HepG2 (cell line): ENCODE results near the gene BOD1L1. TPM values are rescaled to one million over a fixed set of nuclear protein-coding genes. Genes with fewer than 3 reads are reported as not detected.
A peak's percentile ranks its signal among the peaks of the same experiment; 100 is the strongest.

Experiments
- ARID3A ChIP-seq: IDR thresholded peaks from 2 replicates; pipeline ENCODE4 v1.6.1; 2012; ENCODE audit warnings: low read depth, low read length, improper control_type of control experiment
- HNF4G ChIP-seq, 2 experiments: sonication (generic) in 1 of 2; formaldehyde crosslinking in 1 of 2; IDR thresholded peaks; 2 replicates each; pipeline versions ENCODE4 v1.4.0 to v1.6.1; 2011 to 2020; ENCODE audit warnings: borderline replicate concordance in 2 of 2, low read depth in 2 of 2, mild to moderate bottlenecking in 2 of 2, low read length in 1 of 2, missing genetic modification reagents in 1 of 2, moderate library complexity in 1 of 2
- MXD1 ChIP-seq: sonication (generic); formaldehyde crosslinking; IDR thresholded peaks from 2 replicates; pipeline ENCODE4 v1.4.0; 2020; ENCODE audit warnings: mild to moderate bottlenecking, missing genetic modification reagents
- ZBTB14 ChIP-seq: sonication (generic); formaldehyde crosslinking; IDR thresholded peaks from 2 replicates; pipeline ENCODE4 v1.4.0; 2020; ENCODE audit warnings: missing genetic modification reagents
- ZNF607 ChIP-seq: sonication (generic); formaldehyde crosslinking; IDR thresholded peaks from 2 replicates; pipeline ENCODE4 v1.5.1; 2020; ENCODE audit warnings: missing genetic modification reagents, mild to moderate bottlenecking, borderline replicate concordance
- ZNF678 ChIP-seq: sonication (generic); formaldehyde crosslinking; IDR thresholded peaks from 2 replicates; pipeline ENCODE4 v1.4.0; 2020; ENCODE audit warnings: mild to moderate bottlenecking, missing genetic modification reagents
- ZNF839 ChIP-seq: sonication (generic); formaldehyde crosslinking; IDR thresholded peaks from 2 replicates; pipeline ENCODE4 v1.4.0; 2020; ENCODE audit warnings: missing genetic modification reagents, mild to moderate bottlenecking, borderline replicate concordance
- ZNF891 ChIP-seq: sonication (generic); formaldehyde crosslinking; IDR thresholded peaks from 2 replicates; pipeline ENCODE4 v1.5.0; 2020; ENCODE audit warnings: mild to moderate bottlenecking, missing genetic modification reagents
- polyA plus RNA-seq, 8 experiments: library from polyadenylated mRNA; depleted of rRNA in 3 of 8; stranded (reverse) in 7 of 8; unstranded in 1 of 8; fragments of >200 nt; fragmentation: Illumina TruSeq in 4 of 8; extraction: Trizol in 4 of 8; gene quantifications; 2 replicates each; pipeline versions ENCODE4 v1.2.1 to v1.2.3, GENCODE V29; 2011 to 2016; ENCODE audit warnings: low read depth in 4 of 8, missing spikeins in 1 of 8, mixed read lengths in 1 of 8; ENCODE audit not compliant: insufficient read depth in 1 of 8
- total RNA-seq, 5 experiments: library from RNA; depleted of rRNA; stranded (reverse); fragments of >200 nt; fragmentation: Illumina TruSeq; extraction: Trizol; gene quantifications; 2 replicates each; pipeline ENCODE4 v1.2.3, GENCODE V29; 2016; ENCODE audit warnings: low read depth in 1 of 5
- TF ChIP-seq, protein P1 (sequence below), 2 experiments: sonication (generic) in 1 of 2; formaldehyde crosslinking in 1 of 2; IDR thresholded peaks; 2 replicates each; pipeline versions ENCODE4 v1.4.0 to v1.6.1; 2016 to 2020; ENCODE audit warnings: borderline replicate concordance in 1 of 2, low read depth in 1 of 2, mild to moderate bottlenecking in 1 of 2, missing genetic modification reagents in 1 of 2
- TF ChIP-seq, protein P2 (sequence below): IDR thresholded peaks from 2 replicates; pipeline ENCODE4 v1.6.1; 2016; ENCODE audit warnings: missing compliant biosample characterization, missing genetic modification reagents, borderline replicate concordance
- TF ChIP-seq, protein P3 (sequence below): sonication (generic); formaldehyde crosslinking; IDR thresholded peaks from 2 replicates; pipeline ENCODE4 v1.5.0; 2020; ENCODE audit warnings: missing genetic modification reagents

The BOD1L1 gene
- total and polyA plus RNA-seq, 2 of the 13 experiments (the other 11 are each of a cell fraction or from before 2014, with no cell fraction given) = 11.7 to 17.9 TPM

DNA sequence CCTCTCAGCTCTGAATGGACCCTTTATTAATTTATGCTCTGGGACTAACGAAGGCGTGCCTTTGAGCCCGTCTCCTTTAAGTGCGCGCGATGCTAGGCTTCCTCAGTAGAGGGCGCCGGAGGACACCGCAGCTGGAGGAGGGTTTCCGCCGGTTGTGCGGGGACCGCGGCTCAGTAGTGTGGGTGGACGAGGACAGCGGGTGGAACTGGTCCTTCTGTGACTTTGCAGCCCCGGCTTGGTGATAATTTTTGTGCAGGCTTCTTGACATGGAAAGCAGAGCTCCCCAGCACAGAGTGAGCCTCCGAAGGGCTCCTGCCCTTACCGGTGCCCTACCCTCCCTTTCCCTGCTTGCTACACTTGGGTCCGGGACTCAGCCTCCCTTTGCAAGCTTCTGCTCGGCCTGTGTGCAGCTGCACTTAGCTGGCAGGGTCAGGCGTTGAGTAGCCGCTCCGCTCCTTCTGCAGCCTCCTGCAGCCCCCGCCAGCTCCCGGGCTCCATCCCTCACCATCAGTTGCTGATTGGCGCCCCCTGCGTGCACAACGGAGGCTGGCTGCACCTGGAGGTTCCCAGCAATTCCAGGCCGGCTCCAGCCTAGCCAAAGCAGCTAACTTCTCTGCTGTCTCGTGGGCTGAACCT is 26.8 kb upstream of the BOD1L1 start (continued):
- TF ChIP-seq, protein P1, sequence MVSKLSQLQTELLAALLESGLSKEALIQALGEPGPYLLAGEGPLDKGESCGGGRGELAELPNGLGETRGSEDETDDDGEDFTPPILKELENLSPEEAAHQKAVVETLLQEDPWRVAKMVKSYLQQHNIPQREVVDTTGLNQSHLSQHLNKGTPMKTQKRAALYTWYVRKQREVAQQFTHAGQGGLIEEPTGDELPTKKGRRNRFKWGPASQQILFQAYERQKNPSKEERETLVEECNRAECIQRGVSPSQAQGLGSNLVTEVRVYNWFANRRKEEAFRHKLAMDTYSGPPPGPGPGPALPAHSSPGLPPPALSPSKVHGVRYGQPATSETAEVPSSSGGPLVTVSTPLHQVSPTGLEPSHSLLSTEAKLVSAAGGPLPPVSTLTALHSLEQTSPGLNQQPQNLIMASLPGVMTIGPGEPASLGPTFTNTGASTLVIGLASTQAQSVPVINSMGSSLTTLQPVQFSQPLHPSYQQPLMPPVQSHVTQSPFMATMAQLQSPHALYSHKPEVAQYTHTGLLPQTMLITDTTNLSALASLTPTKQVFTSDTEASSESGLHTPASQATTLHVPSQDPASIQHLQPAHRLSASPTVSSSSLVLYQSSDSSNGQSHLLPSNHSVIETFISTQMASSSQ (IDR thresholded peaks at IDR 0.05; ENCODE audit: low read depth) = no peak
- TF ChIP-seq, protein P1 (CRISPR knock-in tag; IDR thresholded peaks at IDR 0.05; ENCODE audit: borderline replicate concordance) = no peak
- TF ChIP-seq ARID3A = no peak
- TF ChIP-seq, protein P2, sequence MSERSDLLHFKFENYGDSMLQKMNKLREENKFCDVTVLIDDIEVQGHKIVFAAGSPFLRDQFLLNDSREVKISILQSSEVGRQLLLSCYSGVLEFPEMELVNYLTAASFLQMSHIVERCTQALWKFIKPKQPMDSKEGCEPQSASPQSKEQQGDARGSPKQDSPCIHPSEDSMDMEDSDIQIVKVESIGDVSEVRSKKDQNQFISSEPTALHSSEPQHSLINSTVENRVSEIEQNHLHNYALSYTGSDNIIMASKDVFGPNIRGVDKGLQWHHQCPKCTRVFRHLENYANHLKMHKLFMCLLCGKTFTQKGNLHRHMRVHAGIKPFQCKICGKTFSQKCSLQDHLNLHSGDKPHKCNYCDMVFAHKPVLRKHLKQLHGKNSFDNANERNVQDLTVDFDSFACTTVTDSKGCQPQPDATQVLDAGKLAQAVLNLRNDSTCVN (CRISPR knock-in tag) = 0 out of 2 replicates have a peak, but pooled peaks have one; percentile 14
- no peak for TF ChIP-seq ZNF678
- TF ChIP-seq MXD1 (CRISPR knock-in tag) = no peak
- TF ChIP-seq HNF4G (IDR thresholded peaks at IDR 0.05; ENCODE audit: borderline replicate concordance, low read depth, low read length) = no peak
- TF ChIP-seq HNF4G (CRISPR knock-in tag; IDR thresholded peaks at IDR 0.05; ENCODE audit: borderline replicate concordance, low read depth) = no peak
- TF ChIP-seq ZNF891 (CRISPR knock-in tag) = 0 out of 2 replicates have a peak, but pooled peaks have one; percentile 62
- no peak for TF ChIP-seq ZNF607 (CRISPR knock-in tag)
- no peak for TF ChIP-seq ZNF839 (CRISPR knock-in tag)
- TF ChIP-seq, protein P3, sequence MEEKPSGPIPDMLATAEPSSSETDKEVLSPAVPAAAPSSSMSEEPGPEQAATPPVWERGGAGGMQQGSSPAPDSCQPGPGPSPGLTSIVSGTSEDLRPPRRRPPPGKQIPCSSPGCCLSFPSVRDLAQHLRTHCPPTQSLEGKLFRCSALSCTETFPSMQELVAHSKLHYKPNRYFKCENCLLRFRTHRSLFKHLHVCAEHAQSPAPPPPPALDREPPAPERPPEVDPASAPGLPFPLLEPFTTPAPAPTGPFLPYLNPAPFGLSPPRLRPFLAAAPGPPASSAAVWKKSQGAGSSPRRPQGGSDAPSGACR (CRISPR knock-in tag) = 0 out of 2 replicates have a peak, but pooled peaks have one; percentile 63
- no peak for TF ChIP-seq ZBTB14 (CRISPR knock-in tag)
